ENCODE measurements around the gene KCTD17. TPM values are rescaled to one million over a fixed set of nuclear protein-coding genes. Genes with fewer than 3 reads are reported as not detected.

Gene KCTD17, protein sequence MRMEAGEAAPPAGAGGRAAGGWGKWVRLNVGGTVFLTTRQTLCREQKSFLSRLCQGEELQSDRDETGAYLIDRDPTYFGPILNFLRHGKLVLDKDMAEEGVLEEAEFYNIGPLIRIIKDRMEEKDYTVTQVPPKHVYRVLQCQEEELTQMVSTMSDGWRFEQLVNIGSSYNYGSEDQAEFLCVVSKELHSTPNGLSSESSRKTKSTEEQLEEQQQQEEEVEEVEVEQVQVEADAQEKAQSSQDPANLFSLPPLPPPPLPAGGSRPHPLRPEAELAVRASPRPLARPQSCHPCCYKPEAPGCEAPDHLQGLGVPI
- polyA plus RNA-seq (ENCODE audit: insufficient read length in 10 of 10): 10 to 100 TPM; 11.2 to 23.3 (median 16.5) TPM
- long read RNA-seq, donor 1: 0 reads
- long read RNA-seq, donor 2: 0 reads
- long read RNA-seq, donor 3: 0 reads
- long read RNA-seq, donor 4: 0 reads
- long read RNA-seq, donor 5, partial matches to known transcripts: 0 of 2 reads
- long read RNA-seq, donor 5, other reads (novel, unspliced or antisense): 0 of 2 reads
- long read RNA-seq, donor 6, partial matches to known transcripts: 0 of 3 reads
- long read RNA-seq, donor 6, other reads (novel, unspliced or antisense): 0 of 3 reads
- long read RNA-seq, donor 7, partial matches to known transcripts: 0 of 2 reads
- long read RNA-seq, donor 7, other reads (novel, unspliced or antisense): 0 of 2 reads
- long read RNA-seq, donor 8, partial matches to known transcripts: 0 of 2 reads
- long read RNA-seq, donor 8, other reads (novel, unspliced or antisense): 0 of 2 reads
- long read RNA-seq, donor 9: 0 reads

DNA sequence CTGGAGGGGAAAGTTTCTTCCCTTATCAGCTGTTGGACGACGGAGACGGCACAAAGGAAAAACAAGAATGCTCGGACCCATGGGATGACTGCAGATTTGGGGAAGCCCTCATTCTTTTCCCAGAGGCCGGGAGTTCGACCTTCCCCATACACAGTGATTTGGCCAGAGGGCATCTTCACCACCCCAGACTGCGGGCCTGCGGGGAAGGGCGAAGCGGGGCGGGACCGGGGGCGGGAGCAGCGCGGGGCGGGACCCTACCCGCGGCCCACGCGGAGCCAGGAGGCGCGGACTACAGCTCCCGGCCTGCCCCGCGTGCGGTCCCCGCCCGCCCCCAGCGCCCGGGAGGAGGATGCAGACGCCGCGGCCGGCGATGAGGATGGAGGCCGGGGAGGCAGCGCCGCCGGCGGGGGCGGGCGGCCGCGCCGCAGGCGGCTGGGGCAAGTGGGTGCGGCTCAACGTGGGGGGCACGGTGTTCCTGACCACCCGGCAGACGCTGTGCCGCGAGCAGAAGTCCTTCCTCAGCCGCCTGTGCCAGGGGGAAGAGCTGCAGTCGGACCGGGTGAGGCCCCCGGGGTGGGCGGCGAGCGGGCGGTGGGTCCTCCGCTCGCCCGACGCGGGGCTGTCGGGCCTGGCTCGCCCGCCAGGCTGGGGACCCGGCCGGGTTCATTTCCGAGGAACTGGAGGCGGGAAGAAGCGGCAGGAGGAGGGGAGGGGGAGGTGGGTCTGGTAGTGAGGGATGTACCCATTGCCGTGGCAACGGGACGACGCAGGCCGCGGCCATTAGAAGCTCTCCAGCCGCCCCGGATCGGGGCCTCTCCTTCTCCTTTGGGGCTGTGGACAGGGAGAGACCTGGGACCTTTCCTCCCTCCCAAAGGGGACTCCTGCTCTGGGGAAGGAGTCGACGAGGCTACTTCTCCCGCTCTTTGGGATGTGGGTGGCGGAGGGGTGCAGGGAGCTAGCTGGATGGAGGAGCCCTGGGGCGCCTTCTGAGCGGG, at the start of gene KCTD17:
Gene KCTD17 (plus strand): TSS at position 352 of the 995 bp plus-strand sequence. CDS start 19 bp downstream, at position 371.
- DNase-seq: peak; percentile 50 to 89 (median 78)

DNA sequence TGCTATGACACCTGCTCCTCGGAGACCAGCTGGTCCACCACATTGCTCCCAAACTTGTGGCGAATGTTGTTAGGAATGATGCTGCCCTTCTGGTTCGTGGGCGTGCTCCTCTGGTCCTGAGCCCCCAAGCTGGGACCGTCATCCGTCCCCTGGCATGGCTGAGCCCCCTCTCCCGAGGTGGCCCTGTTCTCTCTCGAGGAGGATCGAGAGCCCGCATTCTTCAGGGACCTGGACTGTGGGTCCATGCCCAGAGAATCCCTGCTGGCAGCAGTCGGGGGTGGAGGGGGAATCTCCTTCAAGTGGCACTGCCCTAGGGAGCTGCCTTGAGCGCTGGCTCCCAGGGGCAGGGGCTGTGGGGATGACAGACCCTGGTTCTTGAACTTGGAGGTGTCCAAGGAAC, 49.7 kb upstream of the KCTD17 start:
- no peak for DNase-seq

DNA sequence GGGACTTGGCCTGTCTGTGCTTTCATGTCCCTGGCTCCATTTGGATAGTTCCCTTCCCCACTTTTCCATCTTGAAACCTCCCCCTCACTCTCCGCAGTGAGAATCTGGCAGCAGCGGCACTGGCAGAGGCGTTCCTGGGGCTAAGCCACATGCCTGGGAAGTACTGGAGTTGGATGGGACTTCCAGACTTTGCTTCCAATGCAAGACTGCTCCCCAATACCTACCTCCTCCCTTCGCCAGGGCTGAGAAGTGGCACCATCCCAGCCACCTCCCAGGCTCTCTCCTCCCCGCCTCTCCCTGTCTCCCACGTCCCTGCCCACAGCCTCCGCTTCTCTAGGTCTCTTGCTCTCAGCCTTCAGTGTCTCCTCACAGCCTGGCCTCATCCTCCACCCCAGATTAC, 48.9 kb upstream of the KCTD17 start:
- DNase-seq: peak in 2 of 3 donors; percentile 34 to 42

DNA sequence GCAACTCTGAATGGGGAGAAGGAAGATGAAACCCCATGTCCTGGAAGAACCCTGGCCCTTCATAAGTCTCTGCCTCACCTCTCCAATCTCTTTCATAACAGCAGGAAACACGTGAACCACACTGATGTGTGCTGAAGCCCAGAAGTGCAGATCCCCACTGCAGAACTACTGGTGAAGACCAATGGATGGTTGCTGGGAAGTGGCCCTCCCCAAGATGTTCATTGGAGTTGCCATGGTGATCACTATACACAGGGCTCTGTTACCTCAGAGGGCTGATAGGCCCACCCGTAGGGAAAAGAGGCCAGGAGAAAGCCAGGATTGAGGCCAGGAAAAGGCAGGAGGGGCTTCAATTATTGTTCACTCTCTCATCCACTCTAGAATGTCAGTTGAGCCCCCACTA, 43.9 kb upstream of the KCTD17 start:
- DNase-seq: no peak

DNA sequence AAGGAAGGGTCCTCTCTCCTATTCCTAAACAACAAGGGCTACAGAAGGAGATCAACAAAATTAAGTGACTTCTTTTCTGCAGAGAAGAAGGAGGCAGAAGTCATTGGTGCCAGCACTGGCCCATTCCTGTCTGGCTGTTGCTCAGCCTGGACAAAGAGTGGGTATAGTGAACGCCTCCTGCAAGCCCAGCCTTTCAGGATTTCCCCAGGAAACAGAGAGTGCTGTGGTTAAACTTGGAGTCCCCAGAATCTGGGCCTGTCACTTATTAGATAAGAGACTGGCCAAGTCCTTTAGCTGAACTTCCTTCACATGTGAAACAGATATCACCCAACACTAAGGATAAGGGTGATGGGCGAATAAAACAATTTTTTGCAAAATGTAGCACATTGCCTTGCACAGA, 43.2 kb upstream of the KCTD17 start:
- no peak for DNase-seq

DNA sequence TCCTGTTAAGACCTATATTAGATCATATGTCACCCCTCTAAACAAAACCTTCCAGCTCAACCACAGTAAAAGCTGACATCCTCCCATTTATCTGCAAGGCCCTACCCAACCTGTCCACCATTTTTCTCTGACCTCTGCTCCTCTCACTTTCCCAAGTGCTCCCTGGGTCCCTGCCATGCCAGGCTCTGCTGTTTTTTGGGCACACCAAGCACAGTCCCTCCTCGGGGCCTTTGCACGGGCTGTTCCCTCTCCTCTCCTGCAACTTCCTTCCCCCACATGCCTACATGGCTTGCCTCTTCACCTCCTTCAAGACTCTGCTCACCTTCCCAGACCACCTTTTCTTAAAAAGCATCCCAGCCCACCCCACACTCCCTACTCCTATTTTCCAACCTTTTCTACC, 42.1 kb upstream of the KCTD17 start:
- DNase-seq: no peak

DNA sequence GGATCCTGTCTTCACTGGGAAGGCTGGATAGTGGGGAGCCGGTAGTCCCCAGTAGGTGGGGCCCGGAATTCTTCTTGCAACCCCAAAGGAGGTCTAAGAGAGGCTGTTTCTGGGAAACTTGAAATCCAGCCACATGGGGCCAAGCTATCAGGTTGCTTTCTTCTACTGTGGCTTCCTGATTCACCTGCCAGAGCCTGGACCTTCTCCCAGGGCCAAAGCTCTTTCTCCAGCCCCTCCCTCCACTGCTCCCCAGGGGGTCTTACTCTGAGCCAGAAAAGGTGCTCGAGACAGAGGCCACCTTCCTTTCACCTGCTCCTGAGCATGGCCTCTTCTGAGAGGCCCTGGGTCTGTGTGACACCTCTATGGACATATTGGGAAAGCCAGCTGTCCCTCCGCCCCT, 41.4 kb upstream of the KCTD17 start:
- DNase-seq: no peak

DNA sequence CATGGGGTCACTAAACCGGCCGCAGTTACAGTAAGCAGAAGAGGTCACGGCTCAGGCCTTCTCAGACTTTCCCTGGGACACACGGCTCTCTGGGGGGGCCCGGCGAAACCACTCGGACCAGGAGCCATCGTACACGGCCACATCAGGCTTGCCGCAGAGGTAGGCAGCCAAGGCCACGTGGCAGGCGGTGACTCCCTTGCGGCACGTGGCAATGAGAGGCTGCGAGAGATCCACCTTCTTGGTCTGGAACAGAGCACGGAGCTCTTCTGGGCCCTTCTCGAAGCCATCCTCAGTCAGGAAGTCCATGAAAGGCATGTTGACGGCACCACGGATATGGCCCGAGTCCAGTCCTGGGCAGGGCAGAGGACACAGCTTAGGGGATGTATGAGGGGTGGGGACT, 40.6 kb upstream of the KCTD17 start:
- no peak for DNase-seq

DNA sequence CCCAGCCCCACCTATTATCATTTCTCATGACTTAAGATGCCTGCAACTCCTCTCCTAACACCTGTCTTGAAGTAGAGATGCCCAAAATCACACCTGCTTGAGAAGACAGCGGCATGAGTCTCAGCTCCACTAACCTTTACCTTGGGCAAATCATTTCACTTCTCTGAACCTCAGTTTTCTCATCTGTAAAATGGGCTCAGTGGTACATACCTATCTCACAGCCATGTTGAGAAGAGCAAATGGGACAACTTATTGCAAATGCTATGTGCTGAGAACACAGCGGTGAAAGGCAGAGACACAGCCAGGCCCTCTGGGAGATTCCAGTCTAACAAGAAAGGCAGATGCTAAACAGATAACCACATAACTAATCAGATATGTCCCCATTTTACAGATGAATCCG, 40.1 kb upstream of the KCTD17 start:
- DNase-seq: no peak

DNA sequence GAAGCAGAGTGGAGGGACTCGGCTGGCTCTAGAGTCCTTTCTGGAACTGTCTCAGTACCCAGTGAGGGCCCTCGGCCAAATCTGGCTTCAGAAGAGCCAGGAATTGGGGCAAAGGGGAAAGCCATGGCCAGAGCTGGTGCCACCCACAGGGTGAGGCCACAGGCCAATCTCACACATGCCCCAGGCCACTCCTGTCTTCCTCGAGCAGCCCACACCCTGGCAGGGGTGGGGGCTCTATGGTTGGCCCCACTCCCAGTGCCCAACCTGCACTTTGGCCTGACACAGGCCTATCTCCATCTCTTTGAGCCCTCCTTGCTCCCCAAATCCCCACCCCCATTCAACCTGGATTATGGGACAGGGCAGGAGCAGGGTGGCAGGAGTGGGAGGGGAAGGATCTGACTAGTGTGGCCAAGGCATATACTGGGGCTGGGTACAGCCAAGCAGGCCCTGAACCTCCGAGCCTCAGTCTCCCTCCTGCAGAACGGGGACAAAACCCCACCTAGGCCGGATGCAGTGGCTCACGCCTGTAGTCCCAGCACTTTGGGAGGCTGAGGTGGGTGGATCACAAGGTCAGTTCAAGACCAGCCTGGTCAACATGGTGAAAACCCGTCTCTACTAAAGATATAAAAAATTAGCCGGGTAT, 39.2 kb upstream of the KCTD17 start:
- no peak for DNase-seq

DNA sequence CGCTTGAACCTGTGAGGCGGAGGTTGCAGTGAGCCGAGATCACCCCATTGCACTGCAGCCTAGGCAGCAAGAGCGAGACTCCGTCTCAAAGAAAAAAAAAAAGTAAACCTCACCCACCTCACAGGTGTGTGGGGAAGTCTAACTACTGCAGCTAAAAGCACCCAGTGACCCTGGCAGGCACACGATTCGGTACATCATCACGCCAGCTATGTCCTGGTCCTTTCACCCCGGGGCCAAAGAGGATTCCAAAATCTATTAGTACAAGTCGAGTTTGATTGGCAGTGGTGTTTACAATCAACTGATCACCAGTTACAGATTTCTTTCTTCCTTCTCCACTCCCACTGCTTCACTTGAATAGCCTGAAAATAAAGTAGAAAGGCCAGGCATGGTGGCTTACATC, 38.6 kb upstream of the KCTD17 start:
- DNase-seq: no peak

DNA sequence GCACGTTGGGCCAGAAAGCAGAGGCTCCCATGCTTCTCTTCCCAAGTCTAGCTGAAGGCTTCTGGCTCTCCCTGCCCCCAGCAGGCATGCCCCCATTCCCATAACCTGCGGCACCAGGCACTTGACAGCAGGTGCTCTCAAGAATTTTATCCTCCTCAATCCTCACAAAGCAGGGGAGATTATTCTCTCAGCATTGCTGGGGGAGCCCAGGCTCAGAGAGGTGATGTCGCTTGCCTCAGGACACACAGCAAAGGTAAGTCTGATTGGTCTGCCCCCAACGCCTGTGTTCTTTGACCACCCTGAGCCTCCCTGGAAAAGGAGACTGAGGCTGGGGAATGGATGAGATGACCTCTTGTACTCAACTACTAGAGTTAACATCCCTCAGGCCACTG, 37.1 kb upstream of the KCTD17 start:
- no peak for DNase-seq

DNA sequence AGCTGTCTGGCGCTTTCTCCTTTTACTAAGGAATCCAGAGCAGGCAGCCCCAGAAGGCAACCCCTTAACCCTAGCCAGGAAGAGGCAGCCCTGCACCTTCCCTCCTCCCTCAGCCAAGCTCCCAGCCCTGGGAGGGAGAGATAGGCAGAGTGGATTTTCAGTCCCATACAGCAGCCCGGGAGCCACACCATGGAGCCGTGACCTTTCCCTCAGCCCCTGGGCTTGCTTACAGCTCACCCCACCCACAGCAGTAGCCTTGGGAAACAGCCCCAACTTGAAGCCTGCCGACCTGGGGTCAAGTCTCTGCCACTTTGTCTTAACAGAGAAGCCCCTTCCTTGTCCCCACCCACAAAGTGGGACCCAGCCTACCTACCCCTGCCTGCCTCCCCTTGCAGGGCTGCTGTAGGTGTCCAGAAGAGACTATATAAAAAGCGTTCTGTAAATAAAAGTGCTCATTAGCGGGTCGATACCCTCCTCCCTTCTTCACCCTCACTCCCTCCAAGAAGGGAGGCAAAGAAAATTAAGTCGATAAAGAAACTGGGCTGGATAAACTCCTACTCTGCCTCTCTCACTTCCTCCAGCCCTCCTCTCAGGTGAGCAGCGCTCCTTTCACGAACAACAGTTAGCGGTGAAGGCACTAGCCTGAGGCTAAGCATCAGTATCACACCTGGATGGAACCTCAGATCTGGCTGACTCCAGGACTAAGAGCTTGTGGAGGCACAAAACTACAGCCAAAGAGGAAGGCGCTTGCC, 36.5 kb upstream of the KCTD17 start:
- DNase-seq: no peak

DNA sequence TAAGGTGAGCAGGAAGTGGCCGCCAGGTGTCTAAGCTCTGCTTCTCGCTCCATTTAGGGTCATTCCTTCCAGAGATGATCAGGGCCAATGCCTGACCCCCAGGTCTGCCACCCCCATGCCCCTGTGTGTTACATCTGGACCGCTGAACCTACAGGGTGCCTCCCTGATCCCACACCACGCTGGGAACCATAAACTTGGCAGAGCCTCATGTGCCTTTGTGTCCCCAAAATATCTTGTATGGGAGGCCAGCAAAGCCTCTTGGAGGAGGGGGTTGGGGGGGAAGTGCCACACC, 36.0 kb upstream of the KCTD17 start:
- no peak for DNase-seq

DNA sequence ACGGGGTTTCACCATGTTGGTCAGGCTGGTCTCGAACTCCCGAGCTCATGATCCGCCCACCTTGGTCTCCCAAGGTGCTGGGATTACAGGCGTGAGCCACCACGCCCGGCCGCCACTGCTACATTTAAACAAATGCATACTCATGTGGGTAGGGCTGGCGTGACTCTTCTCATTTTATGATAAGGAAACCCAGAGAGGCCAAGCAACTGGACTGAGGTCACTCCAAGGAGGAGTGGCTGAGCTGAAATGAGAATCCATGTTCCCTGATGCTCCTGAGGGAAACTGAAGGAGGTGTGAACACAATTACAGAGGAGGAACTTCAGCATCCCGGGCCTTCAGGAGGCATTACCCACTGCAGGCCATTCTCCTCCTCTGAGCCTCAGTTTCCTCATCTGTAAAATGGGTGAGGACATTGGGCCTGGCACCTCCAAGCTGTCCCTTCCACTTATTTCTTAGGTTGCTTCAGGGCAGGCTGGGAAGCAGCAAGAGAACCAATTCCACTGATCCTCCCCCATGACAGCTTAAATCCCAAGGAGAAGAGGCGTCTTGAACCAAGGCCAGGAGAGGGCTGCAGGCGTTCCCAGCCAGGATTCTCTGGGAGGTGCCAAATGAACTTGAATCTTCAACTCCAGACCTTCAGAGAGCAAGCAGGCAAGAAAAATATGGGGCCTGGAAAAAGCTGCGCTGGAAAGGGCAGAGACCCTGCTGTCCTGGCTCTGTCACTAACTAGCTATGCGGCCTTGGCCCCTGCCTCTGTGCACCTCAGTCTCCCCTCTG, 35.2 kb upstream of the KCTD17 start:
- no peak for DNase-seq

DNA sequence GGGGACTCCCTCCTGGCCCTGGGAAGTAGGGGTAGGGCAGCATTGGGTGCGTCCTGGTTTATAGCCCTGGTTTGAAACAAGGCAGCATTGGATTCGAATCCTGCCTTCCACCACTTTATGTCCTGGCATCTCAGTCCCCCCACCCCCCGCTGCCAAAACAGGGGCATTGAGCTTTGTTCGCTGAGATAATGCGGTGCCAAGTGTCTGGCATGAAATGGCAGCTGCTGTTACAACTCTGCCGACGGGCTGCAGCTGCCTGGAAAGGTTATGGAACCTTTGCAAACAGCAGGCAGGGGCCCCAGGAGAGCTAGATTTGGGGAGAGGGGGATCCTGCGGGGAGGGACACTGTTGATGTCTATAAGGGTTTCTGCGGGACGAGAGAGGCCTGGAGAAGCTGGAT, 34.2 kb upstream of the KCTD17 start:
- DNase-seq: no peak

DNA sequence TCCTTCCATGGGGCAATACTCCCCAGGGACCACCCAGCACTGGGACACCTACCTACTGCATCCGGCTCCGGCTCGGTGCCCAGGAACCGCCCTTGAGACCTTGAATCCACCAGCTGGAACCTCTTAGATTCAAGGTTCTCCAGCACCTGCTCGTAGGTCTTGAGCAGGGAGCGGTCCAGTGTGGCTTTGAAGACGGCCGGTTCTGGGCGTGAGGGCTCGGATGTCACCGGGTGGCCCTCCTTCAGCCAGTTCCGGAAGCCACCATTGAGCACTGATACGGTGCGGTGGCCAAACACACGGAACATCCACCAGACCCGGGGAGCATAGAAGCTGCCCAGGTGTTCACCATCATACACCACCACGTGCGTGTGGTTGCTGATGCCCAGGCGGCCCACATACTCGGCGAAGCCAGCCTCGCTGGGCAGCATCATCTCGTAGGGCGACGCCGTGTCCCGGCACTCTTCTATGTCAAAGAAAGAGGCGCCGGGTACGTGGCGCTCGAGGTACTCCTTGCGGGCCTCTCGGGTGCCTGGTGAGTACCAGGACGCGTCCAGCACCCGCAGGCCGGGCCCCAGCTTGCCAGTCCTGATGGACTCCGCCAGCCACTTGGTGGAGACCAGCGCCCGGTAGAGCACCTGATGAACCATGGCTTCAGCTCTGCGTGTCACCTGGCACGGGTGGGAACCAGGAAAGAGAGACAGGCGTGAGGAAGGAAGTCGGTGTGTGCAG, 33.3 kb upstream of the KCTD17 start:
- DNase-seq: no peak

DNA sequence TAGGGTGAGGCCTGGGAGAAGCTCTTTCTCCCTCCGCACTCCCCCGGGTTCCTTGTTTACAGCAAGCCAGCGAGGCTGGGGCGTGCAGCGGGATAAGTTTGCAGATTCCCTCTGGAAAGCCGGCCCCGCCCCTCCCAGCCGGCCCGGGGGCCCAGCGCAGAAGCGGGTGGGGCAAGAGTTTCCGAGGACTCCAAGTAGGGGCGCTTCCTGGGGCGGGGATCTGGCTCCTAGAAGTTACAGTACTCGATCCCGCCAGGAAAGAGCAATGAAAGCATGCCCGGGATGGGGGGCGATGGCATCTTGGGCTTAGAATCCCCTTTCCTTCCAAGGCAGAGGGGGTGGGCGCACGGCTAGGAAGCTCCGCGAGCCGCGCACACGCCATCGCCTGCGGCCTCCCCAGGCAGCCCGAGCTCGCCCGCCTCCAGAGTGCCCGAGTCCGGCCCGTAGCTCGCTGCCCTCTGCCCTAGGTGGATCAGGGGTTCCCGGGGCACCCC, 32.7 kb upstream of the KCTD17 start:
- DNase-seq: peak; percentile 47 to 92 (median 64)

Data from muscle of back (tissue), 13 donors.